KOPT-K1 (cell line): ENCODE measurements around the gene DBNDD1.
"Not testable (repeated sequence)": the region's sequence is repeated elsewhere in the genome, so short reads cannot be mapped to it uniquely, and the experiment has no call there.

Source experiments
- H3K27ac ChIP-seq: fragments of 200-600 bp; sonication (generic); 2 replicates; pipeline ENCODE4 v1.5.1; 2016; ENCODE audit warnings: antibody characterized with exemption, mild to moderate bottlenecking, low read depth, low read length; ENCODE audit not compliant: poor library complexity, severe bottlenecking
- H3K36me3 ChIP-seq: fragments of 200-600 bp; sonication (generic); 2 replicates; pipeline ENCODE4 v1.5.1; 2017; ENCODE audit warnings: antibody characterized with exemption, mild to moderate bottlenecking, low read length, moderate library complexity; ENCODE audit not compliant: insufficient read depth
- H3K9me3 ChIP-seq: fragments of 200-600 bp; sonication (generic); 2 replicates; pipeline ENCODE4 v1.5.1; 2017; ENCODE audit warnings: antibody characterized with exemption, low read length, mild to moderate bottlenecking; ENCODE audit not compliant: insufficient read depth, poor library complexity, severe bottlenecking

DBNDD1 gene

DNA sequence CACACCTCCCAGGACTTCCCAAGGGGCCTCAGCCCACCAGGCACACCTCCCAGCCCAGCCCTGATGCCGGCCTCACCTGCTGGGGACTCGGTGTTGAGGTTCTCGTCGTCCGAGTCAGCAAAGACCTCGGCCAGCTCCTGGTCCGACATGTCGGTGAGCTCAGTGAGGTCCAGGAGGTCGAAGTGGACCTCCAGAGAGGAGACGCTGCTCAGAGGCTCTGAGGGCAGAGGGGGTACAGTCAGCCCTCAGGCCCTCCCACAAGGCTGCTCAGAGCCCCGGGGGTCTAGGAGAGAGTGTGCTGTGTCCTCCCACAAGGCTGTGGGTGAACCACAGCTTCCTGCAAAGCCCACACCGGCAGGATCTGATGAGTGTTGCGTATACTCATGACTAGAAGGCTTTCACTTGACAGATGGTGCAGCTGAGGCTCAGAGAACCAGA is 10.5 kb downstream of the DBNDD1 start:
- no peaks in the 10 kb centered on the region for H3K36me3 ChIP-seq
- no peaks in the 10 kb centered on the region for H3K9me3 ChIP-seq
- no peak overlapping the region for H3K27ac ChIP-seq

DNA sequence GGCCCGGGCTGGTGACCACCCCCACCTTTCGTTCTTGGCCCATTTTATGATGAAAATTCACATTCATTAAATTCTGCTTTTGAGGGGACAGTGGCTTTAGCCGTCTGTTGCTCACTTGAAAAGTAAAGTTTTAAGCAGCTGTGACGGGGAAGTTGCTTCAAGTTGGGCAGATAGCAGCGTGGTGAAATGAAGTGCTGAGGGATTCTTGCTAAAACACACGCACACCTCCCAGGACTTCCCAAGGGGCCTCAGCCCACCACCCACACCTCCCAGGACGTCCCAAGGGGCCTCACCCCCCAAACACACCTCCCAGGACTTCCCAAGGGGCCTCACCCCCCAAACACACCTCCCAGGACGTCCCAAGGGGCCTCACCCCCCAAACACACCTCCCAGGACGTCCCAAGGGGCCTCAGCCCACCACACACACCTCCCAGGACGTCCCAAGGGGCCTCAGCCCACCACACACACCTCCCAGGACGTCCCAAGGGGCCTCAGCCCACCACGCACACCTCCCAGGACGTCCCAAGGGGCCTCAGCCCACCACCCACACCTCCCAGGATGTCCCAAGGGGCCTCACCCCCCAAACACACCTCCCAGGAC is 11.5 kb downstream of the DBNDD1 start:
- H3K27ac ChIP-seq, H3K36me3 ChIP-seq, H3K9me3 ChIP-seq: not testable (repeated sequence)

DNA sequence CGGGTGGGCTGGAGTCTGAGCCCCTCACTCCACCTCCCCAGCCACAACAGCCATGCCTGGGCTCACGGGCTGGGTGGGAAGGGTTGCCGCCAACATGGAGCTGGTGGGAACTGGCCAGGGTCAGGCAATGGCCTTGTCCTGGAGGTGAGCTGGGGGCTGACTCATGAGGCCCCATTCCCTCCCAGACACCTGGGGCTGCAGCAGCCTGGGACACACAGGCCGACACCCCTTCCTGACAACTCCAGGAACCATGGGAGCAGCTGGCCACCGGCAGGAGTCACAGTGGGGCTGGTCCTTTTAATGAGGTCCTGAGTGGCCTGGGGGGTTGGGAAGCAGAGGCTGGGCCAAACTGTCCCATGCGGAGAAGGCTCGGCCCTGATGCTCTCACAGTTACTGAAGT is 12.2 kb downstream of the DBNDD1 start:
- no peak overlapping the region for H3K27ac ChIP-seq
- H3K36me3 ChIP-seq: no peaks in the 10 kb centered on the region
- H3K9me3 ChIP-seq: no peaks in the 10 kb centered on the region

DNA sequence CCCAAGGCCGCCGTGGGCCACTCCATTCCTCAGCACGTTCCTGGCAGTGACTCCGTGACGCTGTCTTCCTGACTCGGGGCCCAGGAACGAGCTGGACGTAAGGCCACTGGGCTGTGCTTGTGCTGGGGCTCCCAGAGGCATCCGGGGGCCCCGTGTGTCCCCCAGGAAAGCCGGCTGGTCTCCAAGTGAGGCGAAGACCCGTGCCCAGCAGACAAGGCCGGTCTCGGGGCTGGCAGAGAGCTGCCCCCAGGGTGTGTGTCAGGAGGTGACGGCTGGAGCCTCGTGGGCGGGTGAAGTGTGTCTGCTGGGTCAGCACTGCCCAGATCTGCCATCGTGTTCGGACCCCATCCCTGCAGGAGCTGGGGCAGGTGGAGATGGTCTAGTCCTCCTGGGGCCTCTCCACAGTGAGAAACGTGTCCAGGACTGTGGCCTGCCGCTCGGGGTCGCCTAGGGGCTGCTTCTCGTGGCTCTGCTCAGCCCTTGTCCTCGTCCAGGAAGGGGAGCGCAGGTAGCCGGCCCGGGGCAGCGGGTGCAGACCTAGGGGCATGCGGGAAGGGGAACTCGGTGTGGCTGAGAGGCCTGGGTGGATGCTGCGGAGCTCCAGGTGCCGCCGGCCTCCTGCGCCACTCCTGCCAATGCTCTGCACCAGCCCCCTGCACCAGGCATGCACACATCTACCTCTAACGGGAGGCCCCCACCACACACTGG is 13.1 kb downstream of the DBNDD1 start:
- H3K27ac ChIP-seq: no peak overlapping the region
- H3K36me3 ChIP-seq: no peaks in the 10 kb centered on the region
- no peaks in the 10 kb centered on the region for H3K9me3 ChIP-seq

DNA sequence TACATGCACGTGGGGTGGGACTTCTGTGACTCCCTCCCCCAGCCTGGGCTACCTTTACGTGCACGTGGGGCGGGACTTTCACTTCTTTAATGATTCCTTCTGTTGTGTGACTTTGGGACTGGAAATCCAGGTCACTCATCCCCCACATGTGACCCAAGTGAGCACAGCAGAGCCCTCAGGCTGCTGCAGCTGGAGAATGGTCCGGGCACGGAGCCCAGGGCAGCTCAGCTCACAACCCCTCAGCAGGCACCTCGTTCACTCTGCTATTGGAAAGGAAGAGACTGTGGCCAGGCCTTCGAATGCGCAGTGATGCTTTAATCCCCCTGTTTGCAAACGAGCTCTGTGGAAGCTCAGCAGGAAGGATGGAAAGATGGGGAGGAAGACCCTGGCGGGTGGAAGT is 14.7 kb downstream of the DBNDD1 start:
- Histone ChIP-seq H3K9me3 (no peaks in the 10 kb centered on the region), H3K36me3 (peaks cover 9% of the 10 kb centered on the region; the same call in 1 of the 2 replicates), H3K27ac (no peak overlapping the region)

DNA sequence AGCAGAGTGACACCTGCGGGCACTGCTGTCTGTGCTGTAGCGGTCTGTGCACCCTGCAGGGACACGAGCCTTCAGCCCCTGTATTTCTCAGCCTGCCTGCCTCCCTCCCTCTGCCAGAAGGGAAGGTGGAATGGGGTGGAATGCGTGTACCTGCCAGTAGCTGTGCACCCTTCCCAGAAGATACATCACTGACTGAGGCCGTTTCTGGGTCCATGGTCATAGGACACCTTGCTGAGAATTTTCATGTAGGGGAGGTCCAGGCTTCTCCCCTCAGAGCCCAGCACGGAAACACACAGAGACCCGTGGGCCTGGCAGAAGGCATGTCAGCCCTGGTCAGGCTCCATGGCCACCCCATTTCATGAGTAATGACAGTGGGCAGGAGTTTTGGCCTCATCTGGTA is 16.5 kb downstream of the DBNDD1 start:
- H3K9me3 ChIP-seq: no peaks in the 10 kb centered on the region
- H3K27ac ChIP-seq: no peak overlapping the region
- H3K36me3 ChIP-seq: peaks cover 26% of the 10 kb centered on the region; the same call in 1 of the 2 replicates

DNA sequence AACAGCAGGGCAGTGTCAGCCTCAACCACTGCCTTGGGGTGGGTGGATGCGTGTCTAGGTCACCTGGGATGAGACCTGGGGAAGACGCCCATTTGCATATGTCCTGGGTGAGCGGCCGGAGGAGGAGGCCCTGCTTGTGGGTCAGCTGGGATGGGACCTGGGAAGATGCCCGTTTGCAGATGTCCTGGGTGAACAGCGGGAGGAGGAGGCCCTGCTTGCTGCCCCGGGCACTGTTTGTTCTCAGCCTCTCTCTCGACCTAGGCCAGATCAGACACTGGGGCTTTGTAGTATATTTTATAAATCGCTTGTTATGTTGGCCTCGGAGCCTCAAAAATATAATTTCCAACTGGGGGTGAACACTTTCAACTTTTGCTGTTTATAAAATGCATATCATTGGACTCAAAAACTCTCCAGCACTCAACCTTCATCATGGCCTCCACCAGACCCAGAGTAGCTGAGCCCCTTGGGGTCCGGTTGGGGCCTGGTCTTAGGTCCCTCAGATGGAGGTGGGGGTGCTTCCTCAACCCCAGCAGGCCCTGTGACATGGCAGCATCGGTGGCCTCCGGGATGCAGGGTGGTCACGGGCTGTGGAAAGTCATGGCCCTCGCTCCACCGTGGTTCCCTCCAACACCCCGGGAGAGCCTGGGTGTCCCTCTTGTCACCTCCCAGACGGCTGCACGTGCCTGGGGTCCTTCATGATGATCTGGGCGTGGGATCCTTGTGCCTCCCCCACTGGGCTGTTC is 17.3 kb downstream of the DBNDD1 start:
- Histone ChIP-seq H3K27ac (no peak overlapping the region), H3K9me3 (no peaks in the 10 kb centered on the region), H3K36me3 (peaks cover 33% of the 10 kb centered on the region)

DNA sequence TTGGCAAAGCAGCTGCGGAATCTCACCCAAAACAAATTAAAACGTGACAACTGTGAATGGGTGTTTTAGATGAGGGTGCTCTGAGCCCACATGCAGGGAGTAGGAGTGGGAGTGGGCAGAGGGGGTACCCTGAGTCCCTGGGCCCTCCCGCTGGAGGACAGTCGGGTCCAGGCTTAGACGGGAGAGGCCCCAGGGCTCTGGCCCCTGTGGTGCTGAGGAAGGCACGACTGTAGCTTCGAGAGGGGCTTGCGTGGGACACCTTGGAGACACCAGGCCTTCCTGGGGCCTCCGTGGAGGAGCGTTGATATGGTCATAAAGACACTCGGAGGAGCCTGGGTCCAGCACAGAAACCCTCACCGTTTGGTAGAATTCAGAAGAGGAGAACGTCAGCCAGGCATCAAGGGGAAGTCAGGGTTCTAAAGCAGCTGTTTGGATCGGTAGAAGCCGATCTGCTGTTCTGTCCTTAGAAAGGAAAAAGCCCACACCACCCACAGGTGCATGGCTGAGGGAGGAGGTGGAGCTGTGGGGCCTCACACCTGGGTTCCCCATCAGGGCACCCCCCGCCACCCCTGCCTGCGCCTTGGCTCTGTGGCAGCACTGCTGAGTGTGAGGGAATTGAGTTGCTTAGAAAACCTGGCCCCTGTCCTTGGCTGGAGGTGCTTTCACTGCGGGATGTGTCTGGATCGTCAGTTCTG is 18.4 kb downstream of the DBNDD1 start:
- Histone ChIP-seq H3K36me3 (peaks cover 44% of the 10 kb centered on the region), H3K9me3 (no peaks in the 10 kb centered on the region), H3K27ac (no peak overlapping the region)

DNA sequence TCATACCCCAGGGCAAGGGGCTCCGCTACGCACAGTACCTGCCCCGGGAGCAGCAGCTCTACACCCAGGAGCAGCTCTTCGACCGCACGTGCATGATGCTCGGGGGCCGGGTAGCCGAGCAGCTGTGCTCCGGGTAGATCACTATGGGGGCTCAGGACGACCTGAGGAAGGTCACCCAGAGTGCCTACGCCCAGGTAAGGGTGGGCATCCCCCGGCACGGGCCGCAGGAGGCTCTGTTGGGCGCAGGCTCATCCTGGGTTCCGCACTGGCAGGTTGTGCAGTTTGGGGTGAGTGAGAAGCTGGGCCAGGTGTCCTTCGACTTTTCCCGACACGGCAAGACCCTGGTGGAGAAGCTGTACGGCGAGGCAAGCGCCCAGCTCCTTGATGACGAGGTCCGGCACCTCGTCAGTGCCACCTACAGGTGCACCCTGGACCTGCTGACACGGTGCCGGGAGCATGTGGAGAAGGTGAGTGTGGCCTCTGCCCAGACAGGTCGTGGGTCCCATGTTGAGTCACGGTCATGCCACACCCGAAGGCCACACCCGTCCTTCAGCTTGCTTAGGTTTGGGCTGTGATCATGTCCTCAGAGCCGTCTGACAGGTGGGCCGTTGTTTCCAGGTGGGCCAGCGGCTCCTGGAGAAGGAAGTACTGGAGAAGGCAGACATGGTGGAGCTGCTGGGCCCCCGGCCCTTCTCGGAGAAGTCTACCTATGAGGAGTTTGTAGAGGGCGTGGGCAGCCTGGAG is 19.3 kb downstream of the DBNDD1 start:
- peaks cover 52% of the 10 kb centered on the region for H3K36me3 ChIP-seq
- H3K9me3 ChIP-seq: peaks cover 9% of the 10 kb centered on the region
- no peak overlapping the region for H3K27ac ChIP-seq

DNA sequence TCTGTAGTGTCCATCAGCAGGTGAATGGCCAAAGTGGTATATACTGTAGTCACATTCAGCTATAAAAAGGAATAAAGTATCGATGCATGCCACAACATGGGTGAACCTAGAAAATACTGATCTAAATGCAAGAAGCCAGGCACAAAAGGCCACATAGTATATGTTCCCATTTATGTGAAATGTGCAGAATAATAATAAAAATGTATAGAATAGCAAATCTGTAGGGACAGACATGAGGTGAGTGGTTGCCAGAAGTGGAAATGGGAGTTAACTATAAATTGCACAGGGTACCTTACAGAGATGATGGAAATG is 23.1 kb downstream of the DBNDD1 start:
- Histone ChIP-seq H3K36me3 (peaks cover 91% of the 10 kb centered on the region), H3K27ac (peak overlapping the region; percentile 17), H3K9me3 (peaks cover 15% of the 10 kb centered on the region)

DNA sequence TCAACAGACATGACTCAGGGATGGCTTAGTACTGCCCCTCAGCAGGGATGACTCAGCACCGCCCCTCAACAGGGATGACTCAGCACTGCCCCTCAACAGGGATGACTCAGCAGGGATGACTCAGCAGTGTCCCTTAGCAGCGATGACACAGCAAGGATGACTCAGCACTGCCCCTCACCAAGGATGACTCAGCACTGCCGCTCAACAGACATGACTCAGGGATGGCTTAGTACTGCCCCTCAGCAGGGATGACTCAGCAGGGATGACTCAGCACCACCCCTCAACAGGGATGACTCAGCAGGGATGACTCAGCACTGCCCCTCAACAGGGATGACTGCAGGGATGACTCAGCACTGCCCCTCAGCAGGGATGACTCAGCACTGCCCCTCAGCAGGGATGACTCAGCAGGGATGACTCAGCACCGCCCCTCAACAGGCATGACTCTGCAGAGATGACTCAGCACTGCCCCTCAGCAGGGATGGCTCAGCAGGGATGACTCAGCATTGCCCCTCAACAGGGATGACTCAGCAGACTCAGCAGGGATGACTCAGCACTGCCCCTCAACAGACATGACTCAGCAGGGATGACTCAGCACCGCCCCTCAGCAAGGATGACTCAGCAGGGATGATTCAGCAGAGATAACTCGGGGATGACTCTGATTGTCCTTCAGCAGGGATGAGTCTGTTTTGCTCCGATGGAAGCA is 23.6 kb downstream of the DBNDD1 start:
- Histone ChIP-seq H3K9me3 (peaks cover 15% of the 10 kb centered on the region), H3K36me3 (peaks cover 96% of the 10 kb centered on the region), H3K27ac (peak overlapping the region; percentile 17)

DNA sequence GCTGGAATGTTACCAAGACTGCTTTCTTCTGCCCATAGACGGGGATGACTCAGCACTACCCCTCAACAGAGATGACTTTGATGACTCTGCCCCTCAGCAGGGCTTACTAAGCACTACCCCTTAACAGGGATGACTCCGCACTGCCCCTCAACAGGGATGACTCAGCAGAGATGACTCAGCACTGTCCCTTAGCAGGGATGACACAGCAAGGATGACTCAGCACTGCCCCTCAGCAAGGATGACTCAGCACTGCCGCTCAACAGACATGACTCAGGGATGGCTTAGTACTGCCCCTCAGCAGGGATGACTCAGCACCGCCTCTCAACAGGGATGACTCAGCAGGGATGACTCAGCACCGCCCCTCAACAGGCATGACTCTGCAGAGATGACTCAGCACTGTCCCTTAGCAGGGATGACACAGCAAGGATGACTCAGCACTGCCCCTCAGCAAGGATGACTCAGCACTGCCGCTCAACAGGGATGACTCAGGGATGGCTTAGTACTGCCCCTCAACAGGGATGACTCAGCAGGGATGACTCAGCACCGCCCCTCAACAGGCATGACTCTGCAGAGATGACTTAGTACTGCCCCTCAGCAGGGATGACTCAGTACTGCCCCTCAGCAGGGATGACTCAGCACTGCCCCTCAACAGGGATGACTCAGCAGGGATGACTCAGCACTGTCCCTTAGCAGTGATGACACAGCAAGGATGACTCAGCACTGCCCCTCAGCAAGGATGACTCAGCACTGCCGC is 24.4 kb downstream of the DBNDD1 start:
- Histone ChIP-seq H3K27ac (peak overlapping the region; percentile 27), H3K36me3 (peaks cover 97% of the 10 kb centered on the region), H3K9me3 (peaks cover 15% of the 10 kb centered on the region)

DNA sequence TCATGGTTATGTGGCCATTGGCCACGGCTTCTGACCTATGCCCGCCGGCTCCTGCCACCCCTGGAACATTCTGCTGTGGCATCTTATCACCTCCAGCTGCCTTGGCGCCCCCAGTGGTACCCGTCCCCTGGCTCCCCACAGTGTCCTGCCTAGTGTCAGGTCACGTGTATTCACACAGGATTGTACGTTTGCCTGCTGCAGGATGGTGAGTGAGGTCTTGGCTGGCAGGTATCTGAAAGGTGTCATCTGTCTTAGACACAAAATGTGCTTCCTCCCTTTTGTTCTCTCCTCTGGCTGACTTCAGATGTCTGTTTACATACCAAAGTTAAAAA is 24.9 kb downstream of the DBNDD1 start:
- Histone ChIP-seq H3K9me3 (peaks cover 15% of the 10 kb centered on the region), H3K27ac (no peak overlapping the region), H3K36me3 (peaks cover 94% of the 10 kb centered on the region)

DNA sequence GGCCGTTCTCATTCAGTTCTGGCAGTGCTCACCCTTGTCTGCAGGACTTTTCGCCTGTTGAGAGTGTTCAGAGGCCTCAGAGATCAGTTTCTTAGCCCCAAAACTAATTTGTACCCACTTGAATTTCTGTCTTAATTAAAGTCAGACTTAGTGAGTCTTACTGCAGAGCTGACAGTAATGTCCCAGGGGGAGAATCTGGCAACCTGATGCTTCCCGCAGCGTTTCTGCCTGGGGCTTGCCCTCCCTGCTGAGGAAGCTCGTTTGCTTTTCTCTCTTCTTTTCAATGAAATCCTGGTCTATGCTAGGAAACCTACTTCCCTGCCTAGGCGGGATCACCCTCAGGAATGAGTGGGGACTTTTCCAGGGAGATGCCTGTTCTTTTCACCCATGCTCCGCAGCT is 25.3 kb downstream of the DBNDD1 start:
- peaks cover 15% of the 10 kb centered on the region for H3K9me3 ChIP-seq
- no peak overlapping the region for H3K27ac ChIP-seq
- H3K36me3 ChIP-seq: peaks cover 94% of the 10 kb centered on the region
